ENCODE data around the gene SGO2.

SGO2 gene

GRCh38 chr2:200590090-200590489, 64.1 kb downstream of the SGO2 start:
- Histone ChIP-seq H3K4me1 (ENCODE audit: control insufficient read depth, insufficient read depth, low read length, unreplicated experiment) (peaks cover 45% of the 10 kb centered on the region), H2AFZ (ENCODE audit: low read length, unreplicated experiment) (no peak overlapping the region), H3K27ac (ENCODE audit: low read depth, low read length) (peak overlapping the region; percentile 40), H3K79me2 (ENCODE audit: control insufficient read depth, insufficient read depth, low read length, unreplicated experiment) (peaks cover 34% of the 10 kb centered on the region), H3K4me3 (ENCODE audit: low read depth, low read length) (no peak overlapping the region), H3K36me3 (ENCODE audit: insufficient read depth, low read length) (peaks cover 25% of the 10 kb centered on the region), H3K27me3 (ENCODE audit: insufficient read depth, low read length) (no peaks in the 10 kb centered on the region)

GRCh38 chr2:200591308-200591707, 65.3 kb downstream of the SGO2 start:
- Histone ChIP-seq H3K4me3 (ENCODE audit: low read depth, low read length) (no peak overlapping the region), H3K4me1 (ENCODE audit: control insufficient read depth, insufficient read depth, low read length, unreplicated experiment) (peaks cover 42% of the 10 kb centered on the region), H3K27ac (ENCODE audit: low read depth, low read length) (no peak overlapping the region), H3K79me2 (ENCODE audit: control insufficient read depth, insufficient read depth, low read length, unreplicated experiment) (peaks cover 32% of the 10 kb centered on the region), H3K36me3 (ENCODE audit: insufficient read depth, low read length) (peaks cover 29% of the 10 kb centered on the region), H2AFZ (ENCODE audit: low read length, unreplicated experiment) (no peak overlapping the region), H3K27me3 (ENCODE audit: insufficient read depth, low read length) (no peaks in the 10 kb centered on the region)

GRCh38 chr2:200592406-200593075, 66.5 kb downstream of the SGO2 start:
- Histone ChIP-seq H3K4me1 (ENCODE audit: control insufficient read depth, insufficient read depth, low read length, unreplicated experiment) (peaks cover 32% of the 10 kb centered on the region), H3K27ac (ENCODE audit: low read depth, low read length) (no peak overlapping the region), H3K79me2 (ENCODE audit: control insufficient read depth, insufficient read depth, low read length, unreplicated experiment) (peaks cover 24% of the 10 kb centered on the region), H2AFZ (ENCODE audit: low read length, unreplicated experiment) (no peak overlapping the region), H3K27me3 (ENCODE audit: insufficient read depth, low read length) (no peaks in the 10 kb centered on the region), H3K4me3 (ENCODE audit: low read depth, low read length) (no peak overlapping the region), H3K36me3 (ENCODE audit: insufficient read depth, low read length) (peaks cover 32% of the 10 kb centered on the region)

GRCh38 chr2:200593905-200594304, 67.9 kb downstream of the SGO2 start:
- Histone ChIP-seq H2AFZ (ENCODE audit: low read length, unreplicated experiment) (no peak overlapping the region), H3K4me1 (ENCODE audit: control insufficient read depth, insufficient read depth, low read length, unreplicated experiment) (peaks cover 28% of the 10 kb centered on the region), H3K4me3 (ENCODE audit: low read depth, low read length) (no peak overlapping the region), H3K27me3 (ENCODE audit: insufficient read depth, low read length) (no peaks in the 10 kb centered on the region), H3K79me2 (ENCODE audit: control insufficient read depth, insufficient read depth, low read length, unreplicated experiment) (peaks cover 17% of the 10 kb centered on the region), H3K27ac (ENCODE audit: low read depth, low read length) (no peak overlapping the region), H3K36me3 (ENCODE audit: insufficient read depth, low read length) (peaks cover 32% of the 10 kb centered on the region)

GRCh38 chr2:200595913-200596312, 69.9 kb downstream of the SGO2 start:
- H3K36me3 ChIP-seq (ENCODE audit: insufficient read depth, low read length) = peaks cover 29% of the 10 kb centered on the region
- H3K27ac ChIP-seq (ENCODE audit: low read depth, low read length) = no peak overlapping the region
- H2AFZ ChIP-seq (ENCODE audit: low read length, unreplicated experiment) = no peak overlapping the region

GRCh38 chr2:200596774-200597570, 71.0 kb downstream of the SGO2 start:
- H3K27me3 ChIP-seq (ENCODE audit: insufficient read depth, low read length) = no peaks in the 10 kb centered on the region
- H3K36me3 ChIP-seq (ENCODE audit: insufficient read depth, low read length) = peaks cover 24% of the 10 kb centered on the region
- H3K4me3 ChIP-seq (ENCODE audit: low read depth, low read length) = no peak overlapping the region
- H3K27ac ChIP-seq (ENCODE audit: low read depth, low read length) = no peak overlapping the region
- H3K79me2 ChIP-seq (ENCODE audit: control insufficient read depth, insufficient read depth, low read length, unreplicated experiment) = peaks cover 2% of the 10 kb centered on the region
- H2AFZ ChIP-seq (ENCODE audit: low read length, unreplicated experiment) = no peak overlapping the region
- peaks cover 26% of the 10 kb centered on the region for H3K4me1 ChIP-seq (ENCODE audit: control insufficient read depth, insufficient read depth, low read length, unreplicated experiment)

More at GRCh38 chr2:200595913-200596312, 69.9 kb downstream of the SGO2 start:
- H3K4me3 ChIP-seq (ENCODE audit: low read depth, low read length) = no peak overlapping the region
- peaks cover 13% of the 10 kb centered on the region for H3K79me2 ChIP-seq (ENCODE audit: control insufficient read depth, insufficient read depth, low read length, unreplicated experiment)
- no peaks in the 10 kb centered on the region for H3K27me3 ChIP-seq (ENCODE audit: insufficient read depth, low read length)
- H3K4me1 ChIP-seq (ENCODE audit: control insufficient read depth, insufficient read depth, low read length, unreplicated experiment) = peaks cover 20% of the 10 kb centered on the region

- Histone ChIP-seq H3K79me2 (ENCODE audit: control insufficient read depth, insufficient read depth, low read length, unreplicated experiment) (no peaks in the 10 kb centered on the region), H3K27me3 (ENCODE audit: insufficient read depth, low read length) (no peaks in the 10 kb centered on the region), H3K36me3 (ENCODE audit: insufficient read depth, low read length) (peaks cover 29% of the 10 kb centered on the region), H3K4me1 (ENCODE audit: control insufficient read depth, insufficient read depth, low read length, unreplicated experiment) (peaks cover 35% of the 10 kb centered on the region), H2AFZ (ENCODE audit: low read length, unreplicated experiment) (no peak overlapping the region), H3K27ac (ENCODE audit: low read depth, low read length) (no peak overlapping the region), H3K4me3 (ENCODE audit: low read depth, low read length) (no peak overlapping the region)
Measured at GRCh38 chr2:200599206-200599605, 73.2 kb downstream of the SGO2 start.

- Histone ChIP-seq H3K27me3 (ENCODE audit: insufficient read depth, low read length) (no peaks in the 10 kb centered on the region), H3K27ac (ENCODE audit: low read depth, low read length) (peak overlapping the region; percentile 74), H3K4me3 (ENCODE audit: low read depth, low read length) (no peak overlapping the region; the same call in 1 of the 2 replicates), H2AFZ (ENCODE audit: low read length, unreplicated experiment) (no peak overlapping the region), H3K4me1 (ENCODE audit: control insufficient read depth, insufficient read depth, low read length, unreplicated experiment) (peaks cover 41% of the 10 kb centered on the region), H3K79me2 (ENCODE audit: control insufficient read depth, insufficient read depth, low read length, unreplicated experiment) (no peaks in the 10 kb centered on the region), H3K36me3 (ENCODE audit: insufficient read depth, low read length) (peaks cover 27% of the 10 kb centered on the region)
Measured at GRCh38 chr2:200600549-200601225, 74.7 kb downstream of the SGO2 start.

GRCh38 chr2:200602584-200602983, 76.6 kb downstream of the SGO2 start:
- H3K4me3 ChIP-seq (ENCODE audit: low read depth, low read length) = no peak overlapping the region
- H2AFZ ChIP-seq (ENCODE audit: low read length, unreplicated experiment) = no peak overlapping the region
- H3K79me2 ChIP-seq (ENCODE audit: control insufficient read depth, insufficient read depth, low read length, unreplicated experiment) = no peaks in the 10 kb centered on the region
- H3K36me3 ChIP-seq (ENCODE audit: insufficient read depth, low read length) = peaks cover 30% of the 10 kb centered on the region
- H3K27ac ChIP-seq (ENCODE audit: low read depth, low read length) = no peak overlapping the region
- no peaks in the 10 kb centered on the region for H3K27me3 ChIP-seq (ENCODE audit: insufficient read depth, low read length)
- H3K4me1 ChIP-seq (ENCODE audit: control insufficient read depth, insufficient read depth, low read length, unreplicated experiment) = peaks cover 41% of the 10 kb centered on the region

- Histone ChIP-seq H3K4me1 (ENCODE audit: control insufficient read depth, insufficient read depth, low read length, unreplicated experiment) (peaks cover 50% of the 10 kb centered on the region), H3K4me3 (ENCODE audit: low read depth, low read length) (peak overlapping the region; percentile 24), H3K36me3 (ENCODE audit: insufficient read depth, low read length) (peaks cover 39% of the 10 kb centered on the region), H3K79me2 (ENCODE audit: control insufficient read depth, insufficient read depth, low read length, unreplicated experiment) (peaks cover 8% of the 10 kb centered on the region), H2AFZ (ENCODE audit: low read length, unreplicated experiment) (peak overlapping the region; percentile 1), H3K27ac (ENCODE audit: low read depth, low read length) (peak overlapping the region; percentile 91), H3K27me3 (ENCODE audit: insufficient read depth, low read length) (no peaks in the 10 kb centered on the region)
Measured at GRCh38 chr2:200603972-200604371, 78.0 kb downstream of the SGO2 start.
